ENCODE data around the gene LHFPL6. TPM values are rescaled to one million over a fixed set of nuclear protein-coding genes. Genes with fewer than 3 reads are reported as not detected.

Gene LHFPL6
- total RNA-seq, 2 donors from 2014 or later: 0.53 to 2.8 TPM

DNA sequence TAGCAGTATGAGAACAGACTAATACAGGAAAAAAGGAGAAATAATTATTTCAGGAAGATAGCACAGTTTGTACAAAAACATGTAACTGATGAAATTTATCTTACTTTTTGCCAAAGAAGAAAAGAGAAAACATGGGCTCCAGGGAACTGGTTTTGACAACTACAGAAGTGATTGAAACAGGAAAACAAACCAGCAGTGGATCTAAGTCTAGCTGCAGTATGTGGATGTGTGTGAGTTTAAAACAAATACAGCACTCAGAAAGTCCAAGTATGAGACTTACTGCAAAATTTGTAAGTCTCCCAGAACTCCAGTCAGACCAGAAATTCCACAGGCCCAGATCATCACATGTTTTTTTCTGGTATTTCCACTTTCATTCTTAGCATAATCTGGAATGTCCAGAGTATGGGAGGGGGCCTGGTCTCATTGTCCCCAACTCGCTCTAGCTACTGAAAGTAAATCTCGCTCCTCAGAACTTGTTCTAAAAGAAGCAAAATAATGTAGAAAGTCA, 305.3 kb downstream of the LHFPL6 start:
- H3K27ac ChIP-seq (ENCODE audit: low read depth, low read length): no peak overlapping the region
- peaks cover 37% of the 10 kb centered on the region for H3K9me3 Mint-ChIP-seq
- H3K27me3 Mint-ChIP-seq (ENCODE audit: insufficient read depth): no peaks in the 10 kb centered on the region
- no peaks in the 10 kb centered on the region for H3K27me3 ChIP-seq (ENCODE audit: control insufficient read depth, insufficient read depth, low read length, poor library complexity, severe bottlenecking)
- no peak overlapping the region for H3K4me3 ChIP-seq (ENCODE audit: low read length)
- WGBS, 2 experiments (ENCODE audit: insufficient coverage in 1 of 2, insufficient read length in 1 of 2): 74% methylated on average over 2 of the region's 2 CpGs; no CpG with 5 or more reads in 1 of the 2 experiments
- TF ChIP-seq, protein P1, sequence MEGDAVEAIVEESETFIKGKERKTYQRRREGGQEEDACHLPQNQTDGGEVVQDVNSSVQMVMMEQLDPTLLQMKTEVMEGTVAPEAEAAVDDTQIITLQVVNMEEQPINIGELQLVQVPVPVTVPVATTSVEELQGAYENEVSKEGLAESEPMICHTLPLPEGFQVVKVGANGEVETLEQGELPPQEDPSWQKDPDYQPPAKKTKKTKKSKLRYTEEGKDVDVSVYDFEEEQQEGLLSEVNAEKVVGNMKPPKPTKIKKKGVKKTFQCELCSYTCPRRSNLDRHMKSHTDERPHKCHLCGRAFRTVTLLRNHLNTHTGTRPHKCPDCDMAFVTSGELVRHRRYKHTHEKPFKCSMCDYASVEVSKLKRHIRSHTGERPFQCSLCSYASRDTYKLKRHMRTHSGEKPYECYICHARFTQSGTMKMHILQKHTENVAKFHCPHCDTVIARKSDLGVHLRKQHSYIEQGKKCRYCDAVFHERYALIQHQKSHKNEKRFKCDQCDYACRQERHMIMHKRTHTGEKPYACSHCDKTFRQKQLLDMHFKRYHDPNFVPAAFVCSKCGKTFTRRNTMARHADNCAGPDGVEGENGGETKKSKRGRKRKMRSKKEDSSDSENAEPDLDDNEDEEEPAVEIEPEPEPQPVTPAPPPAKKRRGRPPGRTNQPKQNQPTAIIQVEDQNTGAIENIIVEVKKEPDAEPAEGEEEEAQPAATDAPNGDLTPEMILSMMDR (conservative IDR thresholded peaks at IDR 0.05): no peak
- H3K9me3 ChIP-seq (ENCODE audit: control insufficient read depth, low read length): peaks cover 31% of the 10 kb centered on the region
- no peaks in the 10 kb centered on the region for H3K36me3 ChIP-seq (ENCODE audit: control insufficient read depth, insufficient read depth, low read length)
- H3K36me3 Mint-ChIP-seq (ENCODE audit: low read depth): peaks cover 5% of the 10 kb centered on the region
- H3K27ac Mint-ChIP-seq: no peak overlapping the region
- no peak overlapping the region for H3K9ac ChIP-seq (ENCODE audit: extremely low read depth, low read length, poor library complexity, severe bottlenecking)
- no peak for DNase-seq
- H3K4me3 Mint-ChIP-seq: no peak overlapping the region
- H3K4me1 ChIP-seq (ENCODE audit: control insufficient read depth, insufficient read depth, low read length): no peaks in the 10 kb centered on the region
- no peaks in the 10 kb centered on the region for H3K4me1 Mint-ChIP-seq

DNA sequence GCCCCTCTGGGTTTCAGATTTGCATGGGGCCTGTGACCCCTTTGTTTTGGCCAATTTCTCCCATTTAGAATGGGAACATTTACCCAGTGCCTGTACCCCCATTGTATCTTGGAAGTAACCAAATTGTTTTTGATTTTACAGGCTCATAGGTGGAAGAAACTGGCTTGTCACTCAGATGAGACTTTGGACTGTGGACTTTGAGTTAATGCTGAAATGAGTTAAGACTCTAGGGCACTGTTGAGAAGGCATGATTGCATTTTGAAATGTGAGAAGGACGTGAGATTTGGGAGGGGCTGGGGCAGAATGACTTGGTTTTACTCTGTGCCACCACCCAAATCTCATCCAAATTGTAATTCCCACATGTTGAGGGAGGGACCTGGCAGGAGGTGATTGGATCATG, 306.0 kb downstream of the LHFPL6 start:
- Histone ChIP-seq H3K9me3 (ENCODE audit: control insufficient read depth, low read length) (peaks cover 31% of the 10 kb centered on the region), H3K4me1 (ENCODE audit: control insufficient read depth, insufficient read depth, low read length) (no peaks in the 10 kb centered on the region), H3K36me3 (ENCODE audit: control insufficient read depth, insufficient read depth, low read length) (no peaks in the 10 kb centered on the region), H3K27ac (ENCODE audit: low read depth, low read length) (no peak overlapping the region), H3K27me3 (ENCODE audit: control insufficient read depth, insufficient read depth, low read length, poor library complexity, severe bottlenecking) (no peaks in the 10 kb centered on the region), H3K9ac (ENCODE audit: extremely low read depth, low read length, poor library complexity, severe bottlenecking) (no peak overlapping the region), H3K4me3 (ENCODE audit: low read length) (no peak overlapping the region)
- H3K27me3 Mint-ChIP-seq (ENCODE audit: insufficient read depth): peaks cover under 1% of the 10 kb centered on the region
- peaks cover 5% of the 10 kb centered on the region for H3K36me3 Mint-ChIP-seq (ENCODE audit: low read depth)
- TF ChIP-seq, protein P1 (conservative IDR thresholded peaks at IDR 0.05): no peak
- H3K4me3 Mint-ChIP-seq: no peak overlapping the region
- H3K27ac Mint-ChIP-seq: no peak overlapping the region
- H3K9me3 Mint-ChIP-seq: peaks cover 37% of the 10 kb centered on the region
- 78% methylated on average over 1 of the region's 1 CpG; no CpG with 5 or more reads in 1 of the 2 experiments for WGBS, 2 experiments (ENCODE audit: insufficient coverage in 1 of 2, insufficient read length in 1 of 2)
- no peaks in the 10 kb centered on the region for H3K4me1 Mint-ChIP-seq
- no peak for DNase-seq

DNA sequence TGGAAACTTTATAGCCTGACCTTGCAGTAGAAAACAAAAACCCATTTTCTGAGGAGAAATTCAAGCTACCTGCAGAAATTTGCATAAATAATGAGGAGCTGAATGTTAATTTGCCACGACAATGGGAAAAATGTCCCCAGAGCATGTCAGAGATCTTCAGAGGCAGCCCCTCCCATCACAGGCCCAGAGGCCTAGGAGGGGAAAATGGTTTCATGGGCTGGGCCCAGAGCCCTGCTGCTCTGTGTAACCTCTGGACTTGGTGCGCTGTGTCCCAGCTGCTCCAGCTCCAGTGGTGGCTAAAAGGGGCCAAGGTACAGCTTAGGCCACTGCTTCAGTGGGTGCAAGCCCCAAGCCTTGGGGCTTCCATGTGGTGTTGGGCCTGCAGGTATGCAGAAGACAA, 306.8 kb downstream of the LHFPL6 start:
- H3K4me1 ChIP-seq (ENCODE audit: control insufficient read depth, insufficient read depth, low read length): no peaks in the 10 kb centered on the region
- H3K36me3 ChIP-seq (ENCODE audit: control insufficient read depth, insufficient read depth, low read length): no peaks in the 10 kb centered on the region
- peaks cover 31% of the 10 kb centered on the region for H3K9me3 ChIP-seq (ENCODE audit: control insufficient read depth, low read length)
- no peak for DNase-seq
- H3K27me3 Mint-ChIP-seq (ENCODE audit: insufficient read depth): peaks cover 2% of the 10 kb centered on the region
- H3K27ac Mint-ChIP-seq: no peak overlapping the region
- H3K4me1 Mint-ChIP-seq: no peaks in the 10 kb centered on the region
- H3K4me3 Mint-ChIP-seq: no peak overlapping the region
- H3K4me3 ChIP-seq (ENCODE audit: low read length): no peak overlapping the region
- peaks cover 37% of the 10 kb centered on the region for H3K9me3 Mint-ChIP-seq
- H3K36me3 Mint-ChIP-seq (ENCODE audit: low read depth): peaks cover 5% of the 10 kb centered on the region
- WGBS, 2 experiments (ENCODE audit: insufficient coverage in 1 of 2, insufficient read length in 1 of 2): 63 to 80% methylated on average over 1 to 2 of the region's 2 CpGs
- TF ChIP-seq, protein P1 (conservative IDR thresholded peaks at IDR 0.05): no peak
- H3K9ac ChIP-seq (ENCODE audit: extremely low read depth, low read length, poor library complexity, severe bottlenecking): no peak overlapping the region
- no peak overlapping the region for H3K27ac ChIP-seq (ENCODE audit: low read depth, low read length)
- H3K27me3 ChIP-seq (ENCODE audit: control insufficient read depth, insufficient read depth, low read length, poor library complexity, severe bottlenecking): no peaks in the 10 kb centered on the region

Other genes with a start within 250 kb of the LHFPL6 start
- 10 to 100 TPM; 34.4 to 43.0 TPM for gene COG6, start 52.5 kb upstream of the LHFPL6 start, total RNA-seq